GM21367 (cell line): ENCODE results near the gene TRPV4.

Experiments
- ATAC-seq: cut with Tn5 transposase; IDR thresholded peaks from one replicate; pipeline ENCODE4 v1.9.1; 2021; ENCODE audit not compliant: unreplicated experiment

TRPV4 gene

DNA sequence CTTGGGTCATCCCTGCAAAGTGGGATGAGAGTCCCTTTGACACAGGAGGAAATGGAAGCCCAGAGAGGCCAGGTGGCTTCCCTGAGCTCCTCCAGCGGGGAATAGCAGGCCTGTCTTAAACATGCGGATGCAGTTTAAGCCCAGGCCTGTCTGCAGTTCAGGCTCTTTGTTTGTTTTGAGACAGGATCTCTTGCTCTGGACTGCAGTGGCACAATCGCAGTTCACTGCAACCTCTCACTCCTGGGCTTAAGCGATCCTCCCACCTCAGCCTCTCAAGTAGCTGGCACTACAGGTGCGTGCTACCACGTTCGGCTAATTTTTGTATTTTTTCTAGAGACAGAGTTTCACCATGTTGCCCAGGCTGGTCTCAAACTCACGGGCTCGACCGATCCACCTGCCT lies 3.5 kb downstream of the TRPV4 start:
- ATAC-seq: no peak

GRCh38 chr12:109828754-109829511 lies 4.3 kb downstream of the TRPV4 start:
- ATAC-seq: no peak

GRCh38 chr12:109827566-109828550 lies 5.3 kb downstream of the TRPV4 start:
- no peak for ATAC-seq

- ATAC-seq: no peak
These were observed 6.1 kb downstream of the TRPV4 start for GRCh38 chr12:109827080-109827479.

GRCh38 chr12:109824731-109825130 lies 8.5 kb downstream of the TRPV4 start:
- no peak for ATAC-seq

DNA sequence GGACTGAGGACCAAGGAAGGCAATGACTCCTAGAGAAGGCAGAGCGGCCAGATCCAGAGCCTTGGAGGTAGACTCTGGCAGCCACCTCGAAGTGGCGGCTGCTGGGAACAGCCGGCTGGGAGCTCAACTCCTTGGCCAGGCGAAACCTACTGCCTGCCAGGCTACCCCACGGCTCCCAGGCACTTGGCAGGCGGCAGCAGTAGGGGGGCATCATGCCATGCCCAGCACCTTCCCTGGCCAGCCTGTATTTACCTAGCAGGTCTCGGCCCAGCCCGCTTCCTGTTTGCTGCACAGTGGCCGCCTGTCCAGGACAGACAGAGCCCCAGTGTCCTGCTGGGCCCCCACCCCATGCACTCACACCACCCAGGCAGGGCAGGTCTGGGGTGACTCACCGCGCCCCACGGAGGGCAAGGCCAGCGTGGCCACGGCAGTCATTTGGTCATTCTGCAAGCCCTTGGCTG lies 10.2 kb downstream of the TRPV4 start:
- no peak for ATAC-seq

DNA sequence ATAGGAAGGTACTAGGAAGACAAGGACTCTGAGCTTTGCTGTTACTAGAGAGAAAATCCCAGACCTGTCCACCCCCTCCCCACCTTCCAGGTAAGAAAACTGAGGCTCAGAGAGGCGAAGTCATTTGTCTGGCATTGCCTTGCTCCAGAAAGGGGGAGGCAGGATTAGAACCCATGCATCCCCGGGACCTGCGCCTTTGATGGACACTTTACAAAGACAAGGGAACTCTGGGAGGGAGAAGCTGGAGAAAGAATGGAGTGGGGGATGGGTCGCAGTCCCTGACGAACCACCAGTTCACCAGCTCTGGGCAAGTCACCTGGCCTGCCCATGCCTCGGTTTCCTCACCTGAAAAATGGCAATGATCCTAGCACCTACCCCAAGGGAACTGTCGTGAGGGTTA lies 10.8 kb downstream of the TRPV4 start:
- ATAC-seq: no peak

- no peak for ATAC-seq
These were observed 11.2 kb downstream of the TRPV4 start for GRCh38 chr12:109821968-109822367.

- no peak for ATAC-seq
These were observed 12.3 kb downstream of the TRPV4 start for GRCh38 chr12:109820816-109821381.

- no peak for ATAC-seq
These were observed 14.2 kb downstream of the TRPV4 start for GRCh38 chr12:109818905-109819500.

- no peak for ATAC-seq
These were observed 14.9 kb downstream of the TRPV4 start for GRCh38 chr12:109818253-109818652.

DNA sequence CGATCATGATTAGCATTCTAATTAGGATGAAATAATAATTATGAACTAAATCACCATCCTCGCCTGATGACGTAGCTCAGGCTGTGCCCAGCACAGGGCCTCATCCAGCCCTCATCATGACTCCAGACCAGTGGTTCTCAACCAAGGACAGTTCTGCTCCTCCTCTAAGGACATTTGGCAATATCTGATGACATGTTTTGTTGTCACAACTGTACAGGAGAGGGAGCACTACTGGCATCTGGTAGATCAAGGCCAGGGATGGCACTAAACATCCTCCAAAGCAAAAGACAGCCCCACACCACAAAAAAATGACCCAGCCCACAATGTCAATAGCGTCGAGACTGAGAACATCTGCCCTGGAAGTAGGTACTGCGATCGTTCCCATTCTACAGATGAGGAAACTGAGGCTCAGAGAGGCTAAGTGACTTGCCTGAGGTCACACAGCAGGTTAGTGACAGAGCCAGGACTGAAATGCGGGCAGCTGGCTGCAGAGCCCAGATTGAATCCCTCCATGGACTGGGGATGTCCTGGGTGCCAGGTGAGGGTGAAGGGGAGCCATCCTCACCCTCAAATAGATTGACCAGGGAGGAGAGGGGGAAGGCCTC lies 15.5 kb downstream of the TRPV4 start:
- no peak for ATAC-seq

- no peak for ATAC-seq
These were observed 16.3 kb downstream of the TRPV4 start for GRCh38 chr12:109816870-109817269.

GRCh38 chr12:109815757-109816617 lies 17.2 kb downstream of the TRPV4 start:
- ATAC-seq: no peak

DNA sequence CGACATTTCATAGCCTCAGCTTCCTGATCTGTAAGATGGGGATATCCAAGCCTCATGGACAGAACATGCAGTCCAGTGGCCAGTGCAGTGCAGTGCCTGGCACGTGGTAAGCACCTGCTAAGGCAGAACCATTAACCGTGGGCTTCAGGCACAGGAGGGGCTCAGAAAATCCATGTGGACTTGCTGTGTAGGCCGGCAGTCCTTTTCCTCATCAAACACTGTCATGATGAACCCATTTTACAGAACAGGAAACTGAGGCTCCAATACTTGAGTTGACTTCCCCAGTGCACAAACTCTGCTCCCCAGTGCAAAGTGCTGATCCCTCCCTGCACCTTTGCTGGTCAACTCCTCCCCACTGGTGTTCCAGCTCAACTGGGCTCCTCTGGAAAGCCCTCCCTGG lies 18.0 kb downstream of the TRPV4 start:
- no peak for ATAC-seq

DNA sequence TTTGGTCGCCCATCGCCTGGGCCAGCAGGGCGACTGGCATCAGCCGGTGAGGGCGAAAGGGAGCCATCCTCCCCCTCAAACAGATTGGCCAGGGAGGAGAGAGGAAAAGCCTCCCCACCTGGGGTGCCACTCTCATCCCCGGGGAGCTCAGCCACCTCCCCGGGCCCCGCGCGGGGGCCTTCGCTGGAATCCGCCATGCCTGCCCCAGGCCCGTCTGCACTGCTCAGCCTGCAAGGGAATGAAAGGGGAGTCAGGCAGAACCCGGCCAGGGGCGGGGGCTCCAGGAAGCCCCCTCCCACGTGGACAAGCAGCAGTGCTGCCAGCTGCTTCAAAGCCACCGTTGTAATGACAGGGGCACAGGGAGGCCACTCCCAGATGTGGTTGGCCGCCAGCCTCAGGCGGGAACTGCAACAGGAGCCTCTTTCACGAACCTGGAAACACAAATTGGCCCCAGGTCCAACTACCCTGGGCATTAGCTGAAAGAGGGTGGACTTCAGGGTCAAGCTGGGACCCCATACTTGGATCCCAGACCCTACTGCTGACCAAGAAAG lies 18.5 kb downstream of the TRPV4 start:
- no peak for ATAC-seq

- no peak for ATAC-seq
These were observed 19.3 kb downstream of the TRPV4 start for GRCh38 chr12:109813810-109814416.

DNA sequence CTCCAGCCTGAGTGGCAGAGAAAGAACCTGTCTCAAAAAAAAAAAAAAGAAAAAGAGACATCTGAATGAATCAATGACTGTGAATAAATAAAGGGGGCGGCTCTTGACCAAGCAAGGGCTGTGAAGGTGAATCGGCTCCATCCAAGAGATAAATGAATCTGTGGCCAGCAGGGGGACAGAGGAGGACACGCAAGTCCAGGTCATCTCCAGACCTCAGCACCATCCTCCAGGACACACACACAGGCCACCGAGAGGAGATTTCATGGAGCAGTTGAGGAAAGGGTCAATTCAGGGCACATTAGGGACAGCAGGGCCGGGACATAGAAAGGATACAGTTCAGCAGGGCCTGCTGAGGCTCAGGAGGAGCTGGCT lies 21.6 kb downstream of the TRPV4 start:
- no peak for ATAC-seq

DNA sequence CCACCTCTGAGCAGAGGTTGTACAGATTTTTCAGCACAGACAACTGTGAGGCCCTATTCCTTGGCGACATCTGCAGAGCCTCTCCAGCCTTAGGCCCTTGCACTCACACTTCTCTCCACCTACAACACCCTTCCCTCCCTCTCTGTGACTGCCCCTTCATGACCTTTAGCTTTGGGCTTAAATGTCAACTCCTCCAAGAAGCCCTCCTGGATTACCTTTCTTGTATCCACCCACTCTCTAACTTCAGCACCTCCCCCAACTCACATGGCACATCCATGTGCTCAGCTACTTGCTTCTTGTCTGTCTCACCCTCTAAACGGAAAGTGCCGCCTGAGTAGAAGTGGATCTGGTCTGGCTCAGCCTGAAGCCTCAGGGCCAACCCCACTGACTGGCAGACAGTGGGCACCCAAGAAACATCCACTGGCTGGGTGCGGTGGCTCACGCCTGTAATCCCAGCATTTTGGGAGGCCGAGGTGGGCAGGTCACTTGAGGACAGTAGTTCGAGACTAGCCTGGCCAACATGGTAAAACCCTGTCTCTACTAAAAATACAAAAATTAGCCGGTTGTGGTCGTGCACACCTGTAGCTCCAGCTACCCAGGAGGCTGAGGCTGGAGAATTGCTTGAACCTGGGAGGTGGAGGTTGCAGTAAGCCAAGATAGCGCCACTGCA lies 22.1 kb downstream of the TRPV4 start:
- no peak for ATAC-seq
